CD1c-positive myeloid dendritic cell (primary cell): ENCODE data around the gene LRRC4C.

Experiments used
- DNase-seq: peaks from one replicate; pipeline ENCODE4 v3.0.0-alpha.2; 2016; ENCODE audit errors: extremely low spot score

The LRRC4C gene

GRCh38 chr11:41414771-41415440 lies 44.5 kb downstream of the LRRC4C start:
- no peak for DNase-seq

GRCh38 chr11:41413843-41414242 lies 45.6 kb downstream of the LRRC4C start:
- DNase-seq, result no peak

GRCh38 chr11:41405812-41406211 lies 53.6 kb downstream of the LRRC4C start:
- no peak for DNase-seq

- DNase-seq, result no peak
Measured at GRCh38 chr11:41404109-41404508, 55.3 kb downstream of the LRRC4C start.

- no peak for DNase-seq
Measured at GRCh38 chr11:41403458-41403857, 56.0 kb downstream of the LRRC4C start.

GRCh38 chr11:41400819-41401382 lies 58.6 kb downstream of the LRRC4C start:
- no peak for DNase-seq

- DNase-seq, result no peak
Measured at GRCh38 chr11:41400124-41400523, 59.3 kb downstream of the LRRC4C start.

- DNase-seq, result no peak
Measured at GRCh38 chr11:41399323-41399722, 60.1 kb downstream of the LRRC4C start.

- DNase-seq, result no peak
Measured at GRCh38 chr11:41398175-41398574, 61.3 kb downstream of the LRRC4C start.

GRCh38 chr11:41394521-41395195 lies 64.8 kb downstream of the LRRC4C start:
- no peak for DNase-seq

- DNase-seq, result no peak
Measured at GRCh38 chr11:41392596-41392995, 66.9 kb downstream of the LRRC4C start.

- no peak for DNase-seq
Measured at GRCh38 chr11:41389623-41390130, 69.8 kb downstream of the LRRC4C start.

- no peak for DNase-seq
Measured at GRCh38 chr11:41384329-41384728, 75.1 kb downstream of the LRRC4C start.

GRCh38 chr11:41383768-41384167 lies 75.7 kb downstream of the LRRC4C start:
- DNase-seq, result no peak

- DNase-seq, result no peak
Measured at GRCh38 chr11:41382927-41383326, 76.5 kb downstream of the LRRC4C start.

GRCh38 chr11:41379084-41379483 lies 80.4 kb downstream of the LRRC4C start:
- no peak for DNase-seq

GRCh38 chr11:41377709-41378394 lies 81.6 kb downstream of the LRRC4C start:
- DNase-seq, result no peak

- DNase-seq, result no peak
Measured at GRCh38 chr11:41351825-41352224, 107.6 kb downstream of the LRRC4C start.

- DNase-seq, result no peak
Measured at GRCh38 chr11:41346042-41346441, 113.4 kb downstream of the LRRC4C start.

GRCh38 chr11:41334007-41334933 lies 125.2 kb downstream of the LRRC4C start:
- DNase-seq, result no peak

- no peak for DNase-seq
Measured at GRCh38 chr11:41333357-41333756, 126.1 kb downstream of the LRRC4C start.
